NOMO-1 (cell line): Measurements from ENCODE around the gene FEM1A.
A peak's percentile ranks its signal among the peaks of the same experiment; 100 is the strongest.
"Not testable (repeated sequence)": the region's sequence is repeated elsewhere in the genome, so short reads cannot be mapped to it uniquely, and the experiment has no call there.

ENCODE experiments used
- DNase-seq, 2 experiments: peaks; one replicate each; lab custom pipeline; 2025; ENCODE audit not compliant: unreplicated experiment in 2 of 2; lab: John Stamatoyannopoulos, UW

FEM1A gene

DNA sequence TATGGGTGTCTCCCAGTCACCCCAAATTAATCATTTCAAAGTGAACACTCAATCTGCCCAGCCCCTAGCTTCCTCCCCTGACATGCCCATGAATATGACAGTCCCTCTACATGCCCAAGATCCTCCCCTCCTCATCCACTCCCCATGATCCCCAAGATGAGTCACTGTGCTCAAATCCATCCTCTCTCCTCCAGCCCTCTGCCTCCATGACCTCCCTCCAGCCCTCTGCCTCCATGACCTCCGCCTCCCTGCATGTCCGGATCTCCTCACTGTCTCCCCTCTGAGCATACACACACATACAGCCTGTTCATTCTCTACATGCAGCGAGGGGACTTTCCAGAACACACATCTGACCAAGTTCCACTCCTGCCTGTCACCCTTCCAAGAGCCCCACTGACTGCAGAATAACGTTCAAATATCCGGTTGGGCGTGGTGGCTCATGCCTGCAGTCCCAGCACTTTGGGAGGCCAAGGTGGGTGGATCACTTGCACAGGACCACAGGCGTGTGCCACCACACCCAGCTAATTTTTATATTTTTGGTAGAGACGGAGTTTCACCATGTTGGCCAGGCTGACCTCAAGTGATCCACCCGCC lies 18.4 kb upstream of the FEM1A start:
- DNase-seq: no peak

- DNase-seq: no peak
Measured at GRCh38 chr19:4774136-4774535, 17.4 kb upstream of the FEM1A start.

DNA sequence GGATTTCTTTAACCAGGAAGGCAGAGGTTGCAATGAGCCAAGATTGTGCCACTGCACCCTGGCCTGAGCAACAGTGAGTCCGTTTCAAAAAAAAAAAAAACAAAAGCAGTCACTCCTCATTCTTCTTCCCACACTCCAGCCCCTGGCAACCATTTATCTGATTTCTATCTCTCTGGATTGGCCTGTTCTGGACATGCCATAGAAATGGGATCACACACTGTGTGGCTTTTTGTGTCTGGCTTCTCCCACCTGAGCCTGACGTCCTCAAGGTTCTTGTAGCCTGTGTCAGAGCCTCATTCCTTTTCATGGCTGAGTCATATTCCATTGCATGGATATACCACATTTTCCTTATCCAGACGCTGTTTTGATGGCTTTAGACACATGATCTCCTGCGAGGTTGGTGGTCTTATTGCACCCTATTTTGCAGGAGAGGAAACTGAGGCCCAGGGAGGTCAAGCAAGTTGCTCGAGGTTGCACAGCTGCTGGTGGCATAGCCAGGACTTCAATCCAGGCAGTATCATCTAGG lies 15.8 kb upstream of the FEM1A start:
- no peak for DNase-seq

GRCh38 chr19:4776436-4777211 lies 14.9 kb upstream of the FEM1A start:
- no peak for DNase-seq

- DNase-seq: not testable (repeated sequence)
Measured at GRCh38 chr19:4778124-4778523, 13.4 kb upstream of the FEM1A start.

- DNase-seq: no peak
Measured at GRCh38 chr19:4780860-4781259, 10.7 kb upstream of the FEM1A start.

- no peak for DNase-seq
Measured at GRCh38 chr19:4781801-4782200, 9.7 kb upstream of the FEM1A start.

DNA sequence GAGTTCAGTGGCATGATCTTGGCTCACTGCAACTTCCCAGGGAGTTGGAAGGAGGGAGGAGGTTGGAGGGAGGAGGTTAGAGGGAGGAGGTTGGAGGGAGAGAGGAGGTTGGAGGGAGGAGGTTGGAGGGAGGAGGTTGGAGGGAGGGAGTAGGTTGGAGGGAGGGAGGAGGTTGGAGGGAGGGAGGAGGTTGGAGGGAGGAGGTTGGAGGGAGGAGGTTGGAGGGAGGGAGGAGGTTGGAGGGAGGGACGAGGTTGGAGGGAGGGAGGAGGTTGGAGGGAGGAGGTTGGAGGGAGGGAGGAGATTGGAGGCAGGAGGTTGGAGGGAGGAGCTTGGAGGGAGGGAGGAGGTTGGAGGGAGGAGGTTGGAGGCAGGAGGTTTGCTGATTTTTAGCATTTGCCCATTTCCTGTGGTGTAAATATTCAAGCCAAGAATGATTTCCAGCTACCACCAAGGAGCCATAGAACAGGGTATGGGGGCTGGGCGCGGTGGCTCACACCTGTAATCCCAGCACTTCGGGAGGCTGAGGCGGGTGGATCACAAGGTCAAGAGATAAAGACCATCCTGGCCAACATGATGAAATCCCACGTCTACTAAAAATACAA lies 5.0 kb upstream of the FEM1A start:
- DNase-seq: not testable (repeated sequence)

DNA sequence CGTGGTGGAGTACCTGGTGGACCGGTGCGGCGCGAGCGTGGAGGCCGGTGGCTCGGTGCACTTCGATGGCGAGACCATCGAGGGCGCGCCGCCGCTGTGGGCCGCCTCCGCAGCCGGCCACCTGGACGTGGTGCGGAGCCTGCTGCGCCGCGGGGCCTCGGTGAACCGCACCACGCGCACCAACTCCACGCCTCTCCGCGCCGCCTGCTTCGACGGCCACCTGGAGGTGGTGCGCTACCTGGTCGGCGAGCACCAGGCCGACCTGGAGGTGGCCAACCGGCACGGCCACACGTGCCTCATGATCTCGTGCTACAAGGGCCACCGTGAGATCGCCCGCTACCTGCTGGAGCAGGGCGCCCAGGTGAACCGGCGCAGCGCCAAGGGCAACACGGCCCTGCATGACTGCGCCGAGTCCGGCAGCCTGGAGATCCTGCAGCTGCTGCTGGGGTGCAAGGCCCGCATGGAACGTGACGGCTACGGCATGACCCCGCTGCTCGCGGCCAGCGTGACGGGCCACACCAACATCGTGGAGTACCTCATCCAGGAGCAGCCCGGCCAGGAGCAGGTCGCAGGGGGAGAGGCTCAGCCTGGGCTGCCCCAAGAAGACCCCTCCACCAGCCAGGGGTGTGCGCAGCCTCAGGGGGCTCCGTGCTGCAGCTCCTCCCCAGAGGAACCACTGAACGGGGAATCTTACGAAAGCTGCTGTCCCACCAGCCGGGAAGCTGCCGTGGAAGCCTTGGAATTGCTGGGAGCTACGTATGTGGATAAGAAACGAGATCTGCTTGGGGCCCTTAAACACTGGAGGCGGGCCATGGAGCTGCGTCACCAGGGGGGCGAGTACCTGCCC lies 708 bp downstream of the FEM1A start:
- not testable (repeated sequence) for DNase-seq

GRCh38 chr19:4792866-4793195 lies 1.3 kb downstream of the FEM1A start:
- not testable (repeated sequence) for DNase-seq

DNA sequence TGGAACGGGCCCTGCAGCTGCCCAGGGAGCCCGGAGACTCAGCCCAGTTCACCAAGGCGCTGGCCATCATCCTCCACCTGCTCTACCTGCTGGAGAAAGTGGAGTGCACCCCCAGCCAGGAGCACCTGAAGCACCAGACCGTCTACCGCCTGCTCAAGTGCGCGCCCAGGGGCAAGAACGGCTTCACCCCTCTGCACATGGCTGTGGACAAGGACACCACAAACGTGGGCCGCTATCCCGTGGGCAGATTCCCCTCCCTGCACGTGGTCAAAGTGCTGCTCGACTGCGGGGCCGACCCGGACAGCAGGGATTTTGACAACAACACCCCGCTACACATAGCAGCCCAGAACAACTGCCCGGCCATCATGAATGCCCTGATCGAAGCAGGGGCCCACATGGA lies 1.7 kb downstream of the FEM1A start:
- DNase-seq: not testable (repeated sequence)

DNA sequence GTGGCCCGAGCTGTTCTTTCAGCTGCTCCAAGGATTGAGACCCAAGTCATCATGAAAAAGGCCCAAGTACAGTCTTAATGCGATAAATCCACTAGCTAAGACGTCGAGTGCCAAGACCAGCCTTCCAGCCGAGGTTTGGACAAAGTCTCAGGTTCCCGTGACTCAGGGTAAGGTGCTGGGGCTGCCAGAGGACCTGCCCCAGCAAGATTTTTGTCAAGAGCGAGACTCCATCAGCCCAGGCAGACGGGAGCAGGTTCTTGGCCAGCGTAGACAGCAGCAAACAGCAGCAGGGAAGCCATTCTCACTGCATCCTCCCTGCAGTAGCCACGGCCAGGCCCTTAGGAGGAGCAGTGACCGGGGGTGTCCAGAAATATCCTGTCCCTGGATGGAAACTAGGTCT lies 3.4 kb downstream of the FEM1A start:
- DNase-seq: no peak

- DNase-seq: no peak
Measured at GRCh38 chr19:4795400-4795799, 3.9 kb downstream of the FEM1A start.

DNA sequence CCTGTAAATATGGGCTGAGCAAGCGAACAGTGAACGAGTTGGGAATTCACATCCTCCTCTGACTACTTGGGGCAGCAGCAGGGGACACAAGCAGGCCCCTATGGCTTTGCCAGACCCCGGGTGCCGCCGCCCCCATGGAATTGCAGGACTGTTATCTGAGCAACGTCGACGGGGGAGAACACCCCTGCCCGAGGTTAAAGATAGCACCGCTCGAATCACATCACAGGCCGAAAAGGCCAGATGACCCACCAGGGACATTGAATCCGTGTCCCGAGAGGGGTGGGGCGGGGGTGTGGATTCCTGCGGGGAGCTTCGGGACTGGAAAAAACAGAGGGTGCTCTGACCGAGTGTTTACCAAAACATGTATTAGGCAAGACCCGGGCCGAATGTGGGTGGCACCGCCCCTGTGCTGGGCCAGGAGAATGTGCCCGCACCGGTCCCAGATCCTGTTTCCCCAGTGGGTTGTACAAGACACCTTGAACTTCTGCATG lies 9.1 kb downstream of the FEM1A start:
- DNase-seq: no peak

DNA sequence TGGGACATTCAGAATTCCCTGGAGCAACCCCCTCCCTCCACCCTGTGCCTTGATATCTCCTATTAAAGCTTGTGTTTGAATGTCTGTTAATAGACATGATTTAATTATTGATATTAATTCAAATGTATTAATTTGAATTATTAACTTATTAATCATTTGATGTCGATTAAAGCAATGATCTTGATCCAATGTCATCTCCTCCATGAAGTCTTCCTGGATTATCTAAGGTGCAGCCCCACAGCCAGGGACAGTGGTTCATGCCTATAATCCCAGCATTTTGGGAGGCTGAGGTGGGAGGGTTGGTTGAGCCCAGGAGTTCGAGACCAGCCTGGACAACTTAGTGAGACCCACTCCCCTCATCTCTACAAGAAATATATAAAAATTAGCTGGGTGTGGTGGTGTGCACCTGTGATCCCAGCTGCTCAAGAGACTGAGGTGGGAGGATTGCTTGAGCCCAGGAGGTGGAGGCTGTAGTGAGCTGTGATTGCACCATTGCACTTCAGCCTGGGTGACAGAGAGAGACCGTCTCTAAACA lies 9.6 kb downstream of the FEM1A start:
- no peak for DNase-seq

GRCh38 chr19:4802711-4803110 lies 11.2 kb downstream of the FEM1A start:
- no peak for DNase-seq

DNA sequence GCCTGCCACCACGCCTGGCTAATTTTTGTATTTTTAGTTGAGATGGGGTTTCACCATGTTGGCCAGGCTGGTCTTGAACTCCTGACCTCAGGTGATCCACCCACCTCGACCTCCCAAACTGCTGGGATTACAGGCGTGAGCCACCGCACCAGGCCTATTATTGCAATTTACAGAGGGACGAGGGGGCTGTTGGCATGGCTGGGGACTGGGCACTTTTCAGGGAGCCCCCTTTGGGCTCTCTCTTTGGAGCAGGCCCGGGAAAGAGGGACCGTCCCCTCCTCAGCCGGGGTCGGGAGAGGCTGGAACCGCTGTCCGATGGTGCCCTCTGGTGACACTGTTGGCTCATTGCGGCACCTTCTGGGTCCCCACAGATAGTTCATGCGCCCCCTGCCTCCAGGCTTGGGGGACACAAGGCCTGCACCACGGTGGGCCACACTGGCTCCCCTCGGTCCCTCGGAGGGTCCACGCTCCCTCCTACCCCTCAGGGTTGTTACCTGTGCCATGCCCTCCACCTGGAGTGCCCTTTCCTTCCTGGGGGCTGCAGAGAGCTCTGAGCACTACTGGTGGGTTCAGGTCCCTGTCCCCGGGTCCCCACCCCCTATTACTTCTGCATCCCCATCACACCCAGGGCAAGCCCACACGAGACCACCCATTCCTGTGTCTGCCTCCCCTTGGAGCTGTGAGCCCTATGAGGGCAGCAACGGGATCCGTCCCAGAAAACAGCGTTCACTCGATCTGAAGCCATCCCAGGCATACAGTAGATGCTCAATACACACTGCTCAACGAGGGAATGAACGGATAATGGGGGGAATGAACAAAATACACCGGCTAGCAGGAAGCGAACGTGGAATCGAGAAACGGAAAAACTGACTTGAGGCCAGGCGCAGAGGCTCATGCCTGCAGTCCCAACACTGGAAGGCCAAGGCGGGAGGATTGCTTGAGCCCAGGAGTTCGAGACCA lies 12.5 kb downstream of the FEM1A start:
- peak; percentile 18 to 31 for DNase-seq

GRCh38 chr19:4805140-4805539 lies 13.6 kb downstream of the FEM1A start:
- not testable (repeated sequence) for DNase-seq

GRCh38 chr19:4806384-4806783 lies 14.8 kb downstream of the FEM1A start:
- no peak for DNase-seq
